ENCODE data around the gene EMC7. TPM values are rescaled to one million over a fixed set of nuclear protein-coding genes. Genes with fewer than 3 reads are reported as not detected.

Gene EMC7
- total and polyA plus RNA-seq, 9 of the 15 experiments (the other 6 are each of a cell fraction or from before 2014, with no cell fraction given), result 25.8 to 92.8 (median 49.7) TPM

- Histone ChIP-seq H3K27ac (ENCODE audit: extremely low read depth, low read depth, low read length) (no peak overlapping the region), H3K36me3 (ENCODE audit: control insufficient read depth, insufficient read depth, low read length) (no peaks in the 10 kb centered on the region), H4K20me1 (replicated peaks; ENCODE audit: control insufficient read depth, insufficient read depth, low read length) (no peaks in the 10 kb centered on the region), H3K9ac (ENCODE audit: insufficient read depth in 1 of 2, low read depth in 2 of 2, low read length in 2 of 2) (no peak overlapping the region), H3K4me3 (no peak overlapping the region), H2AFZ (ENCODE audit: low read depth, low read length) (no peak overlapping the region), H3K9me1 (ENCODE audit: control insufficient read depth, insufficient read depth, low read length) (no peaks in the 10 kb centered on the region), H3K9me3 (replicated peaks; ENCODE audit: control insufficient read depth, insufficient read depth, low read depth, low read length) (no peaks in the 10 kb centered on the region), H3K27me3 (ENCODE audit: control insufficient read depth in 2 of 2, insufficient read depth in 2 of 2, low read length in 2 of 2) (no peaks in the 10 kb centered on the region), H3K79me2 (ENCODE audit: control insufficient read depth, insufficient read depth, low read length) (no peaks in the 10 kb centered on the region), H3K4me1 (replicated peaks in 1 of 2; ENCODE audit: control insufficient read depth in 2 of 2, insufficient read depth in 2 of 2, low read length in 2 of 2) (no peaks in the 10 kb centered on the region), H3K4me2 (ENCODE audit: insufficient read depth, low read length) (no peak overlapping the region)
- ChIA-PET CTCF (ENCODE audit: low intra/inter-chr PET ratio) (no interaction called here), POLR2A (interaction anchor here (0.6 to 1.5 kb wide), 2 partner anchors 10 to 51 kb away, joined by 3 to 4 read pairs; no protein-coding TSS in a partner anchor)
- no TSS peak for BruUV-seq (replicated peaks)
- FAIRE-seq (no peak), ATAC-seq (no peak), DNase-seq (ENCODE audit: extremely low read depth in 1 of 4, low spot score in 3 of 4) (no peak)
- TF ChIP-seq HDAC2 (IDR thresholded peaks at IDR 0.05) (no peak), GTF2B (IDR thresholded peaks at IDR 0.05; ENCODE audit: extremely low read depth, insufficient read length) (no peak), MTA1 (IDR thresholded peaks at IDR 0.05; ENCODE audit: borderline replicate concordance) (no peak), ZNF239 (CRISPR knock-in tag; IDR thresholded peaks at IDR 0.05) (no peak), ESRRB (CRISPR knock-in tag; IDR thresholded peaks at IDR 0.05; ENCODE audit: borderline replicate concordance) (no peak), ZNF699 (CRISPR knock-in tag; IDR thresholded peaks at IDR 0.05; ENCODE audit: insufficient replicate concordance) (no peak), ZNF212 (CRISPR knock-in tag; IDR thresholded peaks at IDR 0.05) (no peak)
- intact Hi-C loops (cut with micrococcal nuclease), result no loop called here
- 82% methylated on average over 1 of the region's 1 CpG for WGBS (ENCODE audit: insufficient coverage, low coverage, missing lambda C conversion rate)
- in situ Hi-C loops (cut with MboI), result no loop called here
Observed at GRCh38 chr15:34132881-34133280, 31.2 kb upstream of the EMC7 start.

All from K562 (cell line).